Endodermal cell (in vitro differentiated cells): ENCODE measurements around the gene FUT8. TPM values are rescaled to one million over a fixed set of nuclear protein-coding genes. Genes with fewer than 3 reads are reported as not detected.

Experiments
- DNase-seq: peaks from one replicate; pipeline ENCODE4 v3.0.0-alpha.2; 2017
- H3K27ac ChIP-seq: 2 replicates; pipeline ENCODE4 v1.5.1; 2013; ENCODE audit warnings: mild to moderate bottlenecking, low read depth, low read length, moderate library complexity
- H3K27me3 ChIP-seq: 2 replicates; pipeline ENCODE4 v1.6.1; 2013; ENCODE audit warnings: mild to moderate bottlenecking, low read length, moderate library complexity; ENCODE audit not compliant: insufficient read depth, control insufficient read depth, poor library complexity, severe bottlenecking
- H3K36me3 ChIP-seq: 2 replicates; pipeline ENCODE4 v1.7.0; 2013; ENCODE audit warnings: mild to moderate bottlenecking, low read length, moderate library complexity; ENCODE audit not compliant: control insufficient read depth, insufficient read depth
- H3K4me1 ChIP-seq: one replicate; pipeline ENCODE4 v1.7.0; 2013; ENCODE audit warnings: low read length; ENCODE audit not compliant: control insufficient read depth, insufficient read depth
- H3K4me3 ChIP-seq: 2 replicates; pipeline ENCODE4 v1.5.1; 2013; ENCODE audit warnings: mild to moderate bottlenecking, low read length, moderate library complexity
- H3K9ac ChIP-seq: 2 replicates; pipeline ENCODE4 v1.6.1; 2013; ENCODE audit warnings: mild to moderate bottlenecking, low read length, moderate library complexity; ENCODE audit not compliant: poor library complexity, severe bottlenecking; ENCODE audit errors: extremely low read depth
- H3K9me3 ChIP-seq: 2 replicates; pipeline ENCODE4 v1.6.1; 2013; ENCODE audit warnings: mild to moderate bottlenecking, low read length, moderate library complexity; ENCODE audit not compliant: control insufficient read depth
- H3K27ac Mint-ChIP-seq: 2 replicates; pipeline ENCODE4 v1.8.0; 2020; ENCODE audit warnings: mixed read lengths
- H3K27me3 Mint-ChIP-seq: 2 replicates; pipeline ENCODE4 v1.8.0; 2021; ENCODE audit warnings: mild to moderate bottlenecking, mixed read lengths; ENCODE audit not compliant: insufficient read depth
- H3K36me3 Mint-ChIP-seq: 2 replicates; pipeline ENCODE4 v1.8.0; 2020; ENCODE audit warnings: low read depth, mixed read lengths
- H3K4me1 Mint-ChIP-seq: 2 replicates; pipeline ENCODE4 v1.8.0; 2020; ENCODE audit warnings: mixed read lengths
- H3K4me3 Mint-ChIP-seq: 2 replicates; pipeline ENCODE4 v1.8.0; 2020; ENCODE audit warnings: mild to moderate bottlenecking, moderate library complexity, mixed read lengths
- H3K9me3 Mint-ChIP-seq: 2 replicates; pipeline ENCODE4 v1.8.0; 2020; ENCODE audit warnings: mild to moderate bottlenecking, mixed read lengths
- WGBS, 2 experiments: methylation state at CpG; one replicate each; pipeline versions ENCODE4 v1.1.5 to v1.1.7; 2013; ENCODE audit warnings: missing lambda C conversion rate in 2 of 2, mixed read lengths in 1 of 2; ENCODE audit not compliant: insufficient coverage in 1 of 2, insufficient read length in 1 of 2; 5-methylcytosine and 5-hydroxymethylcytosine counted together
- total RNA-seq, 2 donors: library from RNA; stranded (reverse); fragmentation: NEBNext Ultra II Directional in 1 of 2; extraction: Animal tissue kit (Norgen Biotek cat#: 25700) in 1 of 2; gene quantifications; 2 replicates in 1 of 2; 3 replicates in 1 of 2; pipeline ENCODE4 v1.2.1, GENCODE V29; 2021
- TF ChIP-seq, protein P1 (sequence below): fragments of 200-600 bp; sonication (generic); conservative IDR thresholded peaks from 2 replicates; pipeline ENCODE4 v1.5.0; 2021; ENCODE audit warnings: antibody characterized with exemption, mild to moderate bottlenecking

Gene FUT8
- total RNA-seq, 2 donors from 2014 or later, result 63.9 to 76.9 TPM

DNA sequence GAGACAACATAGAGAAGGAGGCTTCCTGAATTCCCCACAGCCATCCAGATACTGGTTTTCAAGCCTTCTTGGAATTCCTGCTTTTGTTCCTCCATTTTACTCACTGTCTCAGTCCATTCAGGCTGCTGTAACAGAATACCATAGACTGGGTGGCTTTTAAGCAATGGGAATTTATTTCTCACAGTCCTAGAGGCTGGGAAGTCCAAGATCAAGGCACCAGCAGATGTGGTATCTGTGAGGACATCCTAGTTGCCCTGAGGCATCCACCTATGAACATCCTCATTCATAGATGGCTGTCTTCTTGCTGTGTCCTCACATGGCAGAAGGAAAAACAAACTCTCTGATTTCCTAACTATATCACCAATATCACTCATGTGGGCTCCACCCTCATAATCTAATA is 374.9 kb downstream of the FUT8 start:
- H3K9me3 ChIP-seq, result peaks cover 4% of the 10 kb centered on the region
- no peak for DNase-seq
- H3K9me3 Mint-ChIP-seq, result no peaks in the 10 kb centered on the region
- H3K4me3 Mint-ChIP-seq, result no peak overlapping the region
- no peaks in the 10 kb centered on the region for H3K36me3 ChIP-seq
- peaks cover 5% of the 10 kb centered on the region for H3K4me1 ChIP-seq
- H3K27me3 Mint-ChIP-seq, result no peaks in the 10 kb centered on the region
- no peak overlapping the region for H3K27ac Mint-ChIP-seq
- H3K27ac ChIP-seq, result no peak overlapping the region
- no peaks in the 10 kb centered on the region for H3K36me3 Mint-ChIP-seq
- peaks cover 4% of the 10 kb centered on the region for H3K4me1 Mint-ChIP-seq
- TF ChIP-seq, protein P1, sequence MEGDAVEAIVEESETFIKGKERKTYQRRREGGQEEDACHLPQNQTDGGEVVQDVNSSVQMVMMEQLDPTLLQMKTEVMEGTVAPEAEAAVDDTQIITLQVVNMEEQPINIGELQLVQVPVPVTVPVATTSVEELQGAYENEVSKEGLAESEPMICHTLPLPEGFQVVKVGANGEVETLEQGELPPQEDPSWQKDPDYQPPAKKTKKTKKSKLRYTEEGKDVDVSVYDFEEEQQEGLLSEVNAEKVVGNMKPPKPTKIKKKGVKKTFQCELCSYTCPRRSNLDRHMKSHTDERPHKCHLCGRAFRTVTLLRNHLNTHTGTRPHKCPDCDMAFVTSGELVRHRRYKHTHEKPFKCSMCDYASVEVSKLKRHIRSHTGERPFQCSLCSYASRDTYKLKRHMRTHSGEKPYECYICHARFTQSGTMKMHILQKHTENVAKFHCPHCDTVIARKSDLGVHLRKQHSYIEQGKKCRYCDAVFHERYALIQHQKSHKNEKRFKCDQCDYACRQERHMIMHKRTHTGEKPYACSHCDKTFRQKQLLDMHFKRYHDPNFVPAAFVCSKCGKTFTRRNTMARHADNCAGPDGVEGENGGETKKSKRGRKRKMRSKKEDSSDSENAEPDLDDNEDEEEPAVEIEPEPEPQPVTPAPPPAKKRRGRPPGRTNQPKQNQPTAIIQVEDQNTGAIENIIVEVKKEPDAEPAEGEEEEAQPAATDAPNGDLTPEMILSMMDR, result no peak
- no peak overlapping the region for H3K9ac ChIP-seq
- H3K27me3 ChIP-seq, result no peaks in the 10 kb centered on the region
- no peak overlapping the region for H3K4me3 ChIP-seq

DNA sequence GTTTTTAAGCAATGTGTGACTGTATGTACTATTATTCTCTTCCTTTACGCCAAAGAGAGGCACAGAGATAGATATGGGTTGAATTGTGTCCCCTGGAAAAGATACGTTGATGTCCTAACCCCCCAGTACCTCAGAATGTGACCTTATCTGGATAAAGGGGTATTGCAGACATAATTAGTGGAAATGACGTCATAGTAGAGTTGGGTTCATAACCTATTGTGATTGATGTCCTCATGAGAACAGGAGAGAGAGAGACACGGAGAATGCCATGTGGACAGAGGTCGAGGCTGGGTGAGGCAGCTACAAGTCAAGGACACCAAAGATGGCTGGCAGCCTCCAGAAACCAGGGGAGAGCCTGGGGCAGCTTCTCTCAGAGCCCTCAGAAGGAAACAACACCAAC is 376.3 kb downstream of the FUT8 start:
- Histone ChIP-seq H3K27ac (no peak overlapping the region), H3K4me3 (no peak overlapping the region), H3K27me3 (no peaks in the 10 kb centered on the region), H3K4me1 (peaks cover 5% of the 10 kb centered on the region), H3K36me3 (no peaks in the 10 kb centered on the region), H3K9ac (no peak overlapping the region), H3K9me3 (peaks cover 4% of the 10 kb centered on the region)
- Mint-ChIP-seq H3K9me3 (no peaks in the 10 kb centered on the region), H3K4me1 (peaks cover 4% of the 10 kb centered on the region), H3K27me3 (no peaks in the 10 kb centered on the region), H3K36me3 (no peaks in the 10 kb centered on the region), H3K4me3 (no peak overlapping the region), H3K27ac (no peak overlapping the region)
- 95 to 100% methylated on average over 4 to 5 of the region's 5 CpGs for WGBS, 2 experiments
- DNase-seq, result no peak
- TF ChIP-seq, protein P1, result no peak

DNA sequence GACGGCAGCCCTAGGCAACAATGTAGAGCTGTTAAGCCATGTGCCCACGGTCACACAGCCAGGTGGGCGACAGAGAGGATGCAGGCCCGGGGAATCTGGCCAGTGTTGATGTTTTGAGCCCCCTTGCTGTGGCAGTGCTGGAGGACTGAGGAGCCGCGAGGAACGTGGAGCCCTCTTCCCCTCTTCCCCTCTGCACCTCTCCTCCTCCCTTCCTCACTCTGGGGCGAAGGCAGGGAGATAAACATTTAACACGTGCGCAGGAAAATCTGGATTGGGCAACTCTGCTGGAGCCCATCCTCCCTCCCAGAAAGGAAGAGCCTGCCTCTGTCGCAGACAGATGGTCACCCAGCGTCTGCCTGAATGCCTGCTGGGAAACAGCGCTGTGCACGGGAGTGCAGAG is 376.8 kb downstream of the FUT8 start:
- H3K9me3 Mint-ChIP-seq, result no peaks in the 10 kb centered on the region
- H3K4me3 Mint-ChIP-seq, result no peak overlapping the region
- no peak overlapping the region for H3K9ac ChIP-seq
- no peaks in the 10 kb centered on the region for H3K27me3 Mint-ChIP-seq
- H3K27me3 ChIP-seq, result no peaks in the 10 kb centered on the region
- no peak overlapping the region for H3K27ac Mint-ChIP-seq
- H3K4me1 ChIP-seq, result peaks cover 5% of the 10 kb centered on the region
- no peak overlapping the region for H3K4me3 ChIP-seq
- no peaks in the 10 kb centered on the region for H3K36me3 Mint-ChIP-seq
- no peak for DNase-seq
- 90 to 93% methylated on average over 7 to 14 of the region's 14 CpGs for whole genome bisulfite sequencing, 2 experiments
- TF ChIP-seq, protein P1, result no peak
- peaks cover 4% of the 10 kb centered on the region for H3K4me1 Mint-ChIP-seq
- H3K36me3 ChIP-seq, result no peaks in the 10 kb centered on the region
- H3K27ac ChIP-seq, result no peak overlapping the region
- peaks cover 4% of the 10 kb centered on the region for H3K9me3 ChIP-seq
